ENCODE measurements around the gene BICDL2.

BICDL2 gene

DNA sequence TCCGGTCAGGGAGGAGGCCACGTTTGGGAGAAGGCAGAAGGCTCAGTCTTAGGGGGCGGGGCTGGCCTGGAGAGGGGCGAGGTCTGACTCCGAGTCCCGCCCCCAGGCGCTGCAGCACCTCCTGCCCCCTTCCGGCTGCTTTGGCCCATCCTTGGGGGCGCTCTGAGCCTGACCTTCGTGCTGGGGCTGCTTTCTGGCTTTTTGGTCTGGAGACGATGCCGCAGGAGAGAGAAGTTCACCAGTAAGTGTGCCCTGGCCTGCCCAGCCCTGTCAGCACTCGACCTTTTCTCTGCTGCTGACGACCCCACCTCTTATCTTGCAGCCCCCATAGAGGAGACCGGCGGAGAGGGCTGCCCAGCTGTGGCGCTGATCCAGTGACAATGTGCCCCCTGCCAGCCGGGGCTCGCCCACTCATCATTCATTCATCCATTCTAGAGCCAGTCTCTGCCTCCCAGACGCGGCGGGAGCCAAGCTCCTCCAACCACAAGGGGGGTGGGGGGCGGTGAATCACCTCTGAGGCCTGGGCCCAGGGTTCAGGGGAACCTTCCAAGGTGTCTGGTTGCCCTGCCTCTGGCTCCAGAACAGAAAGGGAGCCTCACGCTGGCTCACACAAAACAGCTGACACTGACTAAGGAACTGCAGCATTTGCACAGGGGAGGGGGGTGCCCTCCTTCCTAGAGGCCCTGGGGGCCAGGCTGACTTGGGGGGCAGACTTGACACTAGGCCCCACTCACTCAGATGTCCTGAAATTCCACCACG, 15.1 kb downstream of the BICDL2 start:
- peak; percentile 84 to 86 for DNase-seq
- peaks cover 17 to 18% of the 10 kb centered on the region in 2 experiments for H3K4me1 ChIP-seq (ENCODE audit: control insufficient read depth in 1 of 2, insufficient read depth in 2 of 2, low read length in 2 of 2)
- peak overlapping the region; percentile 95 for H2BK120ac ChIP-seq (ENCODE audit: insufficient read depth, low read length, poor library complexity)
- H2AFZ ChIP-seq (ENCODE audit: insufficient read depth, low read length, poor library complexity): peak overlapping the region; percentile 33
- H4K8ac ChIP-seq (ENCODE audit: low read depth, low read length): peak overlapping the region; percentile 90
- peak overlapping the region; percentile 85 for H3K4ac ChIP-seq (ENCODE audit: low read depth, low read length)
- peak overlapping the region; percentile 95 for H4K91ac ChIP-seq (ENCODE audit: low read depth, low read length)
- no peak overlapping the region for H3K23ac ChIP-seq (ENCODE audit: low read length)
- peak overlapping the region; percentile 89 for H3K9ac ChIP-seq (ENCODE audit: low read length)
- H3K18ac ChIP-seq (ENCODE audit: low read length): peak overlapping the region; percentile 93
- H3K14ac ChIP-seq (ENCODE audit: low read length): peak overlapping the region; percentile 73
- peak overlapping the region; percentile 16 for H2AK5ac ChIP-seq (ENCODE audit: low read length)
- no peaks in the 10 kb centered on the region for H3K9me3 ChIP-seq (ENCODE audit: insufficient read depth, low read depth, low read length)
- peak overlapping the region; percentile 70 for H2BK12ac ChIP-seq (ENCODE audit: low read length)
- H3K36me3 ChIP-seq (ENCODE audit: control insufficient read depth in 1 of 2, insufficient read depth in 2 of 2, low read length in 2 of 2): peaks cover 24 to 27% of the 10 kb centered on the region in 2 experiments
- peak overlapping the region; percentile 34 for H4K12ac ChIP-seq (ENCODE audit: low read depth, low read length)
- peaks cover 48% of the 10 kb centered on the region for H3K79me1 ChIP-seq (ENCODE audit: low read length)
- H3K27me3 ChIP-seq (ENCODE audit: insufficient read depth, low read length): no peaks in the 10 kb centered on the region
- peak overlapping the region; percentile 100 for H3K27ac ChIP-seq (ENCODE audit: low read depth, low read length)
- no CpG with 5 or more reads among the region's 25 CpGs for WGBS (ENCODE audit: extremely low coverage, insufficient coverage, insufficient read length)
- peaks cover 36% of the 10 kb centered on the region for H3K79me2 ChIP-seq (ENCODE audit: control insufficient read depth, insufficient read depth, low read length, poor library complexity)
- peak overlapping the region; percentile 80 for H3K4me2 ChIP-seq (ENCODE audit: low read length)
- peak overlapping the region; percentile 92 for H3K4me3 ChIP-seq (ENCODE audit: low read depth, low read length)
- peak overlapping the region; percentile 98 for H2BK5ac ChIP-seq (ENCODE audit: low read depth, low read length, poor library complexity)

- Histone ChIP-seq H3K9ac (ENCODE audit: low read length) (peak overlapping the region; percentile 99), H3K4ac (ENCODE audit: low read depth, low read length) (peak overlapping the region; percentile 95), H4K8ac (ENCODE audit: low read depth, low read length) (peak overlapping the region; percentile 75), H2BK5ac (ENCODE audit: low read depth, low read length, poor library complexity) (peak overlapping the region; percentile 99), H4K91ac (ENCODE audit: low read depth, low read length) (peak overlapping the region; percentile 98), H3K36me3 (ENCODE audit: control insufficient read depth in 1 of 2, insufficient read depth in 2 of 2, low read length in 2 of 2) (peaks cover 18 to 24% of the 10 kb centered on the region in 2 experiments), H3K18ac (ENCODE audit: low read length) (peak overlapping the region; percentile 99), H3K79me2 (ENCODE audit: control insufficient read depth, insufficient read depth, low read length, poor library complexity) (peaks cover 41% of the 10 kb centered on the region), H3K14ac (ENCODE audit: low read length) (peak overlapping the region; percentile 91), H3K27me3 (ENCODE audit: insufficient read depth, low read length) (no peaks in the 10 kb centered on the region), H3K4me3 (ENCODE audit: low read depth, low read length) (peak overlapping the region; percentile 92), H3K79me1 (ENCODE audit: low read length) (peaks cover 48% of the 10 kb centered on the region), H3K27ac (ENCODE audit: low read depth, low read length) (peak overlapping the region; percentile 100), H2BK12ac (ENCODE audit: low read length) (no peak overlapping the region), H3K4me2 (ENCODE audit: low read length) (peak overlapping the region; percentile 80), H3K23ac (ENCODE audit: low read length) (no peak overlapping the region), H2BK120ac (ENCODE audit: insufficient read depth, low read length, poor library complexity) (peak overlapping the region; percentile 93), H4K12ac (ENCODE audit: low read depth, low read length) (peak overlapping the region; percentile 63), H2AFZ (ENCODE audit: insufficient read depth, low read length, poor library complexity) (peak overlapping the region; percentile 59), H3K4me1 (ENCODE audit: control insufficient read depth in 1 of 2, insufficient read depth in 2 of 2, low read length in 2 of 2) (peaks cover 17 to 24% of the 10 kb centered on the region in 2 experiments), H2AK5ac (ENCODE audit: low read length) (peak overlapping the region; percentile 92), H3K9me3 (ENCODE audit: insufficient read depth, low read depth, low read length) (peaks cover under 1% of the 10 kb centered on the region)
- DNase-seq: peak; percentile 64 to 68
- no CpG with 5 or more reads among the region's 57 CpGs for WGBS (ENCODE audit: extremely low coverage, insufficient coverage, insufficient read length)
Measured at GRCh38 chr16:3020604-3021448, 15.9 kb downstream of the BICDL2 start.

- Histone ChIP-seq H3K14ac (ENCODE audit: low read length) (peak within 1 kb of the TSS; percentile 91), H4K8ac (ENCODE audit: low read depth, low read length) (peak within 1 kb of the TSS; percentile 75), H4K91ac (ENCODE audit: low read depth, low read length) (peak within 1 kb of the TSS; percentile 98), H3K27ac (ENCODE audit: low read depth, low read length) (peak within 1 kb of the TSS; percentile 100), H2BK5ac (ENCODE audit: low read depth, low read length, poor library complexity) (peak within 1 kb of the TSS; percentile 99), H3K4ac (ENCODE audit: low read depth, low read length) (peak within 1 kb of the TSS; percentile 95), H2BK12ac (ENCODE audit: low read length) (peak within 1 kb of the TSS; percentile 85), H3K4me2 (ENCODE audit: low read length) (peak within 1 kb of the TSS; percentile 84), H3K9ac (ENCODE audit: low read length) (peak within 1 kb of the TSS; percentile 99), H3K18ac (ENCODE audit: low read length) (peak within 1 kb of the TSS; percentile 99), H3K4me1 (ENCODE audit: control insufficient read depth in 1 of 2, insufficient read depth in 2 of 2, low read length in 2 of 2) (peaks cover 17 to 27% of the 10 kb centered on the region in 2 experiments), H2AK5ac (ENCODE audit: low read length) (peak within 1 kb of the TSS; percentile 92), H3K23ac (ENCODE audit: low read length) (no peak within 1 kb of the TSS), H4K12ac (ENCODE audit: low read depth, low read length) (peak within 1 kb of the TSS; percentile 63), H3K4me3 (ENCODE audit: low read depth, low read length) (peak within 1 kb of the TSS; percentile 92), H3K27me3 (ENCODE audit: insufficient read depth, low read length) (no peaks in the 10 kb centered on the region), H3K79me1 (ENCODE audit: low read length) (peaks cover 48% of the 10 kb centered on the region), H2AFZ (ENCODE audit: insufficient read depth, low read length, poor library complexity) (peak within 1 kb of the TSS; percentile 59), H3K9me3 (ENCODE audit: insufficient read depth, low read depth, low read length) (peaks cover 3% of the 10 kb centered on the region), H2BK120ac (ENCODE audit: insufficient read depth, low read length, poor library complexity) (peak within 1 kb of the TSS; percentile 93), H3K79me2 (ENCODE audit: control insufficient read depth, insufficient read depth, low read length, poor library complexity) (peaks cover 42% of the 10 kb centered on the region), H3K36me3 (ENCODE audit: control insufficient read depth in 1 of 2, insufficient read depth in 2 of 2, low read length in 2 of 2) (peaks cover 21 to 24% of the 10 kb centered on the region in 2 experiments)
- no CpG with 5 or more reads among the region's 49 CpGs for WGBS (ENCODE audit: extremely low coverage, insufficient coverage, insufficient read length)
- DNase-seq: peak; percentile 77 to 88
Measured at GRCh38 chr16:3020247-3020603, 16.5 kb downstream of the BICDL2 start, which contains the start of gene TNFRSF12A. Gene TNFRSF12A, plus strand, starts transcription at chr16:3020368. Its CDS starts 30 bp downstream, at chr16:3020398.

DNA sequence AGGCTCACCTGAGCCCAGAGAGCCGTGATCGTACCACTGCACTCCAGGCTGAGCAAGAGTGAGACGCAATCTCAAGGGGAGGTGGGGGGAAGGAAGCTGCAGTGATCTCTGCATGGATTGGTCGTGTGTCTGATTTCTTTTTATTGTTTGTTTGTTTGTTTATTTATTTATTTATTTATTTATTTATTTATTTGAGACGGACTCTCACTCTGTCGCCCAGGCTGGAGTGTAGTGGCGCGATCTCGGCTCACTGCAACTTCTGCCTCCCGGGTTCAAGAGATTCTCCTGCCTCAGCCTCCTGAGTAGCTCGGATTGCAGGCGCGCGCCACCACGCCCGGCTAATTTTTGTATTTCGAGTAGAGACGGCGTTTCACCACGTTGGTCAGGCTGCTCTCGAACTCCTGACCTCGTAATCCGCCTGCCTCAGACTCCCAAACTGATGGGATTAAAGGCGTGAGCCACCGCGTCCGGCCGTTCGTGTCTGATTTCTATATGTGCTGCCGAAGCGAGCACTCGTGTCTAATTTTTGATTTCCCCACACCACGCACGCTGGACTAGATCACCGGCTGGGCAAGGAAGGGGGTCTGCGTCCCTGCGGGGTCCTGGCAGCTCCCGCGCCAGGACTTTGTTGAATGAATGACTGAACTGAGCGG, 17.0 kb downstream of the BICDL2 start:
- WGBS (ENCODE audit: extremely low coverage, insufficient coverage, insufficient read length): no CpG with 5 or more reads among the region's 40 CpGs
- H3K4ac ChIP-seq (ENCODE audit: low read depth, low read length): peak overlapping the region; percentile 82
- no peak overlapping the region for H3K18ac ChIP-seq (ENCODE audit: low read length)
- peak overlapping the region; percentile 35 for H2BK120ac ChIP-seq (ENCODE audit: insufficient read depth, low read length, poor library complexity)
- peak overlapping the region; percentile 84 for H3K4me2 ChIP-seq (ENCODE audit: low read length)
- H3K27ac ChIP-seq (ENCODE audit: low read depth, low read length): no peak overlapping the region
- peaks cover 42% of the 10 kb centered on the region for H3K79me2 ChIP-seq (ENCODE audit: control insufficient read depth, insufficient read depth, low read length, poor library complexity)
- peaks cover 48% of the 10 kb centered on the region for H3K79me1 ChIP-seq (ENCODE audit: low read length)
- H3K36me3 ChIP-seq (ENCODE audit: control insufficient read depth in 1 of 2, insufficient read depth in 2 of 2, low read length in 2 of 2): peaks cover 25 to 29% of the 10 kb centered on the region in 2 experiments
- no peak overlapping the region for H3K23ac ChIP-seq (ENCODE audit: low read length)
- H2BK5ac ChIP-seq (ENCODE audit: low read depth, low read length, poor library complexity): peak overlapping the region; percentile 29
- peak overlapping the region; percentile 71 for H3K9ac ChIP-seq (ENCODE audit: low read length)
- H3K4me3 ChIP-seq (ENCODE audit: low read depth, low read length): peak overlapping the region; percentile 52
- peak overlapping the region; percentile 61 for H4K8ac ChIP-seq (ENCODE audit: low read depth, low read length)
- H2BK12ac ChIP-seq (ENCODE audit: low read length): peak overlapping the region; percentile 85
- peak overlapping the region; percentile 49 for H2AK5ac ChIP-seq (ENCODE audit: low read length)
- no peak for DNase-seq
- peaks cover 18 to 29% of the 10 kb centered on the region in 2 experiments for H3K4me1 ChIP-seq (ENCODE audit: control insufficient read depth in 1 of 2, insufficient read depth in 2 of 2, low read length in 2 of 2)
- no peak overlapping the region for H4K12ac ChIP-seq (ENCODE audit: low read depth, low read length)
- H3K9me3 ChIP-seq (ENCODE audit: insufficient read depth, low read depth, low read length): peaks cover 3% of the 10 kb centered on the region
- H4K91ac ChIP-seq (ENCODE audit: low read depth, low read length): peak overlapping the region; percentile 39
- no peak overlapping the region for H3K14ac ChIP-seq (ENCODE audit: low read length)
- peak overlapping the region; percentile 47 for H2AFZ ChIP-seq (ENCODE audit: insufficient read depth, low read length, poor library complexity)
- no peaks in the 10 kb centered on the region for H3K27me3 ChIP-seq (ENCODE audit: insufficient read depth, low read length)

Data from trophoblast cell (in vitro differentiated cells and primary cell).